Thyroid gland (tissue), 4 donors: ENCODE measurements around the gene ENSA. TPM values are rescaled to one million over a fixed set of nuclear protein-coding genes. Genes with fewer than 3 reads are reported as not detected.

Experiments
- DNase-seq, 2 donors: peaks; one replicate each; pipeline ENCODE4 v3.0.0-alpha.2; 2019
- H3K27ac ChIP-seq, 3 donors: fragments of 200-600 bp; sonication (generic); 1 replicate in 2 of 3; 2 replicates in 1 of 3; pipeline ENCODE4 v1.5.1; 2016 to 2019; ENCODE audit warnings: mild to moderate bottlenecking in 1 of 3, moderate library complexity in 1 of 3
- H3K27me3 ChIP-seq: fragments of 200-600 bp; sonication (generic); one replicate; pipeline ENCODE4 v1.5.1; 2019
- H3K36me3 ChIP-seq, 2 donors: fragments of 200-600 bp; sonication (generic); one replicate each; pipeline ENCODE4 v1.5.1; 2016 to 2019
- H3K4me1 ChIP-seq, 2 donors: fragments of 200-600 bp; sonication (generic); one replicate each; pipeline ENCODE4 v1.5.1; 2017 to 2019
- H3K4me3 ChIP-seq, 3 donors: fragments of 200-600 bp; sonication (generic); replicated peaks in 1 of 3; 1 replicate in 2 of 3; 2 replicates in 1 of 3; pipeline ENCODE4 v1.5.1; 2016; ENCODE audit warnings: mild to moderate bottlenecking in 1 of 3
- H3K9me3 ChIP-seq: fragments of 200-600 bp; sonication (generic); one replicate; pipeline ENCODE4 v1.5.1; 2017
- CTCF ChIP-seq, 6 experiments: fragments of 200-600 bp in 3 of 6; fragments of 450-650 bp in 3 of 6; sonication (generic) in 3 of 6; IDR thresholded peaks; one replicate each; pipeline ENCODE4 v1.5.1; 2016 to 2019; ENCODE audit warnings: antibody characterized with exemption in 6 of 6, mild to moderate bottlenecking in 2 of 6, inconsistent platforms in 1 of 6, moderate library complexity in 1 of 6
- POLR2A ChIP-seq, 2 donors: fragments of 450-650 bp; IDR thresholded peaks; one replicate each; pipeline ENCODE4 v1.6.1; 2017; ENCODE audit warnings: antibody characterized with exemption in 2 of 2, mild to moderate bottlenecking in 2 of 2, moderate library complexity in 1 of 2
- WGBS, 2 donors: methylation state at CpG; one replicate each; pipeline ENCODE4 v1.1.5; 2017; 5-methylcytosine and 5-hydroxymethylcytosine counted together
- intact Hi-C: fragments of 100-400 bp; cut with DNase I; formaldehyde crosslinking; loops from one replicate; pipeline ENCODE4 v1.15.1; 2023
- total RNA-seq, 4 donors: library from RNA; depleted of rRNA; stranded (reverse); fragments of >200 nt; gene quantifications; one replicate each; pipeline ENCODE4 v1.2.3, GENCODE V29; 2016

Gene ENSA
- total RNA-seq, 4 donors from 2014 or later: 183 to 292 (median 218) TPM

- TF ChIP-seq POLR2A (IDR thresholded peaks at IDR 0.05): no peak
- TF ChIP-seq CTCF (IDR thresholded peaks at IDR 0.05): no peak
- intact Hi-C loops: loop anchor here (5.0 kb wide), 1 partner anchor 64 kb away; no protein-coding TSS in a partner anchor
- WGBS, 2 donors: 96 to 100% methylated on average over 2 of the region's 2 CpGs
- DNase-seq: no peak
- Histone ChIP-seq H3K9me3 (no peaks in the 10 kb centered on the region), H3K4me3 (no peak overlapping the region), H3K4me1 (peaks cover 22 to 40% of the 10 kb centered on the region in 2 donors), H3K27me3 (no peaks in the 10 kb centered on the region), H3K27ac (peak overlapping the region; percentile 22 to 73 (median 70)), H3K36me3 (peaks cover 27 to 50% of the 10 kb centered on the region in 2 donors)
These were observed 8.5 kb downstream of the ENSA start for GRCh38 chr1:150620919-150621318.

- Histone ChIP-seq H3K36me3 (peaks cover 16 to 40% of the 10 kb centered on the region in 2 donors), H3K27me3 (no peaks in the 10 kb centered on the region), H3K4me1 (peaks cover 22 to 40% of the 10 kb centered on the region in 2 donors), H3K9me3 (no peaks in the 10 kb centered on the region), H3K4me3 (no peak overlapping the region), H3K27ac (peak overlapping the region; percentile 52 to 73 (median 70))
- TF ChIP-seq POLR2A (IDR thresholded peaks at IDR 0.05) (peak in 1 of 2 donors; percentile 25), CTCF (IDR thresholded peaks at IDR 0.05) (peak in 4 of 6 experiments; percentile 8 to 38 (median 22))
- 40 to 42% methylated on average over 4 of the region's 4 CpGs for WGBS, 2 donors
- intact Hi-C loops: loop anchor here (5.0 kb wide), 1 partner anchor 63 kb away; no protein-coding TSS in a partner anchor
- peak; percentile 32 to 42 for DNase-seq
These were observed 9.6 kb downstream of the ENSA start for GRCh38 chr1:150619576-150620509.

- TF ChIP-seq POLR2A (IDR thresholded peaks at IDR 0.05) (no peak), CTCF (IDR thresholded peaks at IDR 0.05) (no peak)
- DNase-seq: no peak
- Histone ChIP-seq H3K9me3 (no peaks in the 10 kb centered on the region), H3K27me3 (no peaks in the 10 kb centered on the region), H3K4me3 (no peak overlapping the region), H3K4me1 (peaks cover 35 to 49% of the 10 kb centered on the region in 2 donors), H3K27ac (peak overlapping the region in 1 of 3 donors; percentile 41), H3K36me3 (peaks cover 0 to 13% of the 10 kb centered on the region in 2 donors)
- intact Hi-C loops: no loop called here
- 93 to 94% methylated on average over 12 of the region's 12 CpGs for WGBS, 2 donors
These were observed 13.8 kb downstream of the ENSA start for GRCh38 chr1:150615346-150616201.

- Histone ChIP-seq H3K36me3 (peaks cover 0 to 3% of the 10 kb centered on the region in 2 donors), H3K27ac (peak overlapping the region; percentile 43 to 87 (median 86)), H3K27me3 (no peaks in the 10 kb centered on the region), H3K4me1 (peaks cover 22 to 46% of the 10 kb centered on the region in 2 donors), H3K4me3 (no peak overlapping the region), H3K9me3 (no peaks in the 10 kb centered on the region)
- 69 to 72% methylated on average over 12 of the region's 12 CpGs for WGBS, 2 donors
- intact Hi-C loops: no loop called here
- DNase-seq: no peak
- TF ChIP-seq POLR2A (IDR thresholded peaks at IDR 0.05): no peak
- TF ChIP-seq CTCF (IDR thresholded peaks at IDR 0.05): no peak
These were observed 16.1 kb downstream of the ENSA start for GRCh38 chr1:150613061-150613920.
